ENCODE data around the gene ZNF277.
"Not testable (repeated sequence)": the region's sequence is repeated elsewhere in the genome, so short reads cannot be mapped to it uniquely, and the experiment has no call there.

Gene ZNF277

GRCh38 chr7:112307506-112307905 lies 101.0 kb downstream of the ZNF277 start:
- TF ChIP-seq CTCF (IDR thresholded peaks at IDR 0.05; ENCODE audit: borderline replicate concordance, control extremely low read depth, extremely low read depth, insufficient read depth, missing control alignments) = no peak
- DNase-seq (ENCODE audit: low spot score) = no peak
- in situ Hi-C loops (cut with MboI; ENCODE audit: low sequenced_read_pairs, unreplicated experiment) = no loop called here

GRCh38 chr7:112308974-112309373 lies 102.5 kb downstream of the ZNF277 start:
- in situ Hi-C loops (cut with MboI; ENCODE audit: low sequenced_read_pairs, unreplicated experiment) = no loop called here
- no peak for DNase-seq (ENCODE audit: low spot score)
- TF ChIP-seq CTCF (IDR thresholded peaks at IDR 0.05; ENCODE audit: borderline replicate concordance, control extremely low read depth, extremely low read depth, insufficient read depth, missing control alignments) = no peak

DNA sequence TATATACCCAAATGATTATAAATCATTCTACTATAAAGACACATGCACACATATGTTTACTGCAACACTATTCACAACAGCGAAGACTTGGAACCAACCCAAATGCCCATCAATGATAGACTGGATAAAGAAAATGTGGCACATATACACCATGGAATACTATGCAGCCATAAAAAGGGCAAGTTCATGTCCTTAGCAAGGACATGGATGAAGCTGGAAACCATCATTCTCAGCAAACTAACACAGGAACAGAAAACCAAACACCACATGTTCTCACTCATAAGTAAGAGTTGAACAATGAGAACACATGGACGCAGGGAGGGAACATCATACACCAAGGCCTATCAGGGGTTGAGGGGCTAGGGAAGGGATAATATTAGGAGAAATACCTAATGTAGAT lies 110.3 kb downstream of the ZNF277 start:
- in situ Hi-C loops (cut with MboI; ENCODE audit: low sequenced_read_pairs, unreplicated experiment); DNase-seq (ENCODE audit: low spot score): not testable (repeated sequence)

DNA sequence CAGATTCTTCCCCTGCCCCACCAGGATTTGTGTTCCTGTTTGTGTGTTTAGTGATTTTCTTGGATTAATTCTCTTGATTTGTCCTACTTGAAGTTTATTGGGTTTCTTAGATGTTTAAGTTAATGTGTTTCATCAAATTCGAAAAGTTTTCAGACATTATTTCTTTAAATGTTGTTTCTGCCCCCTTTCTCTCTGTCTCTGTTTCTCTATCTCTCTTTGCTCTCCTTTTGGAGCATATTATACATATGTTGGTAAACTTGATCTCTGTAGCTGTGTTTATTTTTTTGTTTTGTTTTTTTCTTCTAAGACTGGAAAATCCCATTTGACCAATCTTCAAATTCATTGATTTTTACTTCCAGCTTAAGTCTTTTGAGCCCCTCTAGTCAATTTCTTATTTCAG lies 115.6 kb downstream of the ZNF277 start:
- no peak for TF ChIP-seq CTCF (IDR thresholded peaks at IDR 0.05; ENCODE audit: borderline replicate concordance, control extremely low read depth, extremely low read depth, insufficient read depth, missing control alignments)
- in situ Hi-C loops (cut with MboI; ENCODE audit: low sequenced_read_pairs, unreplicated experiment) = no loop called here
- DNase-seq (ENCODE audit: low spot score) = no peak

- in situ Hi-C loops (cut with MboI; ENCODE audit: low sequenced_read_pairs, unreplicated experiment) = no loop called here
- no peak for DNase-seq (ENCODE audit: low spot score)
- no peak for TF ChIP-seq CTCF (IDR thresholded peaks at IDR 0.05; ENCODE audit: borderline replicate concordance, control extremely low read depth, extremely low read depth, insufficient read depth, missing control alignments)
These were observed 121.1 kb downstream of the ZNF277 start for GRCh38 chr7:112327566-112327965.

- no peak for DNase-seq (ENCODE audit: low spot score)
- TF ChIP-seq CTCF (IDR thresholded peaks at IDR 0.05; ENCODE audit: borderline replicate concordance, control extremely low read depth, extremely low read depth, insufficient read depth, missing control alignments) = no peak
- in situ Hi-C loops (cut with MboI; ENCODE audit: low sequenced_read_pairs, unreplicated experiment) = no loop called here
These were observed 125.0 kb downstream of the ZNF277 start for GRCh38 chr7:112331492-112331891.

DNA sequence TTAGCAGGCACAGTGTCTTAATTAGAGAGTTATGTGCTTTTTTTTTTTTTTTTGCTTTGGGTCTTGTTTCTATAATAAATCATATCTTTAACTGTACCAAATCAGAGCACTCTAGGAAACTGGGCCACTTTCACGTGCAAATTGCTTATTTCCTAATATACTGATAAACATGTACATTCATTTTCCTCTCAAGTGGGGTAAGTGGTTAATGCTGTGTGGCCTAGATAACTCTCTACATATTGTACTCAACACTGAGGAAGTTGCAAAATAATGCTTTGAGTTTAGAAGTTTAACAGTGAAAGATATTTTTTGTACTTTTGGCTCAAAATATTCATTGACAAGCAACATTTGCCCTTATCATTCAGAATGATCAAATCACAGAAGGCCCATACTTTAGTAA lies 127.9 kb downstream of the ZNF277 start:
- TF ChIP-seq CTCF (IDR thresholded peaks at IDR 0.05; ENCODE audit: borderline replicate concordance, control extremely low read depth, extremely low read depth, insufficient read depth, missing control alignments) = no peak
- DNase-seq (ENCODE audit: low spot score) = no peak
- in situ Hi-C loops (cut with MboI; ENCODE audit: low sequenced_read_pairs, unreplicated experiment) = no loop called here
